Naive thymus-derived CD4-positive, alpha-beta T cell (primary cell): ENCODE results near the gene USH1C. TPM values are rescaled to one million over a fixed set of nuclear protein-coding genes. Genes with fewer than 3 reads are reported as not detected.

ENCODE experiments used
- ATAC-seq: fragments of 150-1000 bp; cut with Tn5 transposase; 2 replicates; pipeline ENCODE4 v1.10.0; 2021; ENCODE audit warnings: mild to moderate bottlenecking, moderate library complexity
- CTCF ChIA-PET: fragments of 350-600 bp; sonication (Branson Sonifier 250); formaldehyde crosslinking; loops from one replicate; lab custom pipeline; 2021; ENCODE audit warnings: antibody characterized with exemption; lab: Charles Lee
- POLR2A ChIA-PET: fragments of 350-600 bp; sonication (Branson Sonifier 250); formaldehyde crosslinking; loops from one replicate; lab custom pipeline; 2021; ENCODE audit warnings: antibody characterized with exemption, inconsistent platforms; lab: Charles Lee
- DNase-seq, 9 donors: peaks; one replicate each; pipeline versions ENCODE4 v3.0.0 to v3.0.0-alpha.2; 2020 to 2022; ENCODE audit warnings: mixed read lengths in 1 of 9
- H3K27ac ChIP-seq: one replicate; pipeline ENCODE4 v1.7.0; 2013; ENCODE audit warnings: mild to moderate bottlenecking, low read depth, low read length, moderate library complexity
- H3K27me3 ChIP-seq, 2 donors: one replicate each; pipeline ENCODE4 v1.7.0; 2013; ENCODE audit warnings: low read length in 2 of 2, mild to moderate bottlenecking in 2 of 2, moderate library complexity in 2 of 2; ENCODE audit not compliant: control insufficient read depth in 2 of 2, insufficient read depth in 2 of 2
- H3K36me3 ChIP-seq, 3 experiments: 1 replicate in 2 of 3; 2 replicates in 1 of 3; pipeline ENCODE4 v1.7.0; 2013; ENCODE audit warnings: low read length in 3 of 3, mild to moderate bottlenecking in 3 of 3, moderate library complexity in 1 of 3; ENCODE audit not compliant: insufficient read depth in 3 of 3, control insufficient read depth in 2 of 3
- H3K4me1 ChIP-seq, 2 donors: one replicate each; pipeline ENCODE4 v1.7.0; 2013; ENCODE audit warnings: low read length in 2 of 2, mild to moderate bottlenecking in 2 of 2, moderate library complexity in 1 of 2; ENCODE audit not compliant: control insufficient read depth in 2 of 2, insufficient read depth in 2 of 2
- H3K4me3 ChIP-seq: 2 replicates; pipeline ENCODE4 v1.7.0; 2013; ENCODE audit warnings: mild to moderate bottlenecking, low read length
- H3K9me3 ChIP-seq, 3 experiments: 1 replicate in 2 of 3; 2 replicates in 1 of 3; pipeline ENCODE4 v1.7.0; 2013; ENCODE audit warnings: low read length in 3 of 3; ENCODE audit not compliant: control insufficient read depth in 2 of 3
- H3K27ac Mint-ChIP-seq, 9 donors: one replicate each; pipeline ENCODE4 v1.8.0; 2020 to 2022; ENCODE audit warnings: mixed read lengths in 9 of 9, mild to moderate bottlenecking in 8 of 9, moderate library complexity in 5 of 9, inconsistent platforms in 2 of 9
- H3K27me3 Mint-ChIP-seq, 5 donors: one replicate each; pipeline ENCODE4 v1.8.0; 2021 to 2022; ENCODE audit warnings: mixed read lengths in 5 of 5, mild to moderate bottlenecking in 1 of 5
- H3K36me3 Mint-ChIP-seq, 5 donors: one replicate each; pipeline ENCODE4 v1.8.0; 2020 to 2022; ENCODE audit warnings: mixed read lengths in 5 of 5, mild to moderate bottlenecking in 3 of 5, inconsistent platforms in 1 of 5
- H3K4me1 Mint-ChIP-seq, 7 donors: one replicate each; pipeline ENCODE4 v1.8.0; 2020 to 2022; ENCODE audit warnings: mixed read lengths in 7 of 7, mild to moderate bottlenecking in 3 of 7, inconsistent platforms in 1 of 7
- H3K4me3 Mint-ChIP-seq, 10 donors: one replicate each; pipeline ENCODE4 v1.8.0; 2020 to 2022; ENCODE audit warnings: mild to moderate bottlenecking in 10 of 10, mixed read lengths in 10 of 10, moderate library complexity in 6 of 10, inconsistent platforms in 2 of 10
- H3K9me3 Mint-ChIP-seq, 11 donors: one replicate each; pipeline ENCODE4 v1.8.0; 2020 to 2022; ENCODE audit warnings: mixed read lengths in 11 of 11, mild to moderate bottlenecking in 4 of 11, inconsistent platforms in 1 of 11, moderate library complexity in 1 of 11
- intact Hi-C, 2 donors: fragments of 100-400 bp; cut with micrococcal nuclease; formaldehyde crosslinking; loops; one replicate each; pipeline ENCODE4 v1.15.1; 2023
- polyA plus RNA-seq, 2 donors: library from polyadenylated mRNA; unstranded; fragments of 300-500 nt; fragmentation: Illumina TruSeq; gene quantifications; one replicate each; pipeline ENCODE4 v1.2.3, GENCODE V29; 2021
- total RNA-seq, 6 experiments: library from RNA in 5 of 6; stranded (reverse) in 5 of 6; gene quantifications; 1 replicate in 5 of 6; 2 replicates in 1 of 6; pipeline ENCODE4 v1.2.3 and lab custom pipeline; 2021 to 2026

The USH1C gene
- total and polyA plus RNA-seq, 7 experiments from 2014 or later = not detected

DNA sequence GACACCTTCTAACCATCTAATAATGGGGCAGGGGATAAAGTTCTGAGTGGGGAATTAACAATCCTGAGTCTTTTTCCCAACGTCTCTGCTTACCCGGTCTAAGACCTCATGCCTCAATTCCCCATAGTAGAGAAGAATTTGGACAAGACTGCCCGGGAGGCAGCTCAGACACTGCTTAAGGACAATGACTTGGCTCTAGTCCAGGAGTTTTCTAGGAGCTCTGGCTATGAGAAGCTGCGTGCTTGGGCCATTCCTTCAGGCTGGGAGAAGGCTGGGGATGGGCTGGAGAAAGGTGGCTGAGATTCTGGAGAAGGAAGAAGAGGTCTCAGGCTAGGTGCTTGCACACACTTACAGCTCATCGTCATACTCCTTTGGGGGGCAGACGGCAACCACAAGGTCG is 47.8 kb downstream of the USH1C start:
- no peak for DNase-seq
- H3K27me3 Mint-ChIP-seq = peaks cover 0 to 7% (median 4%) of the 10 kb centered on the region in 5 donors
- H3K4me1 ChIP-seq = no peaks in the 10 kb centered on the region
- H3K4me3 Mint-ChIP-seq = no peak overlapping the region
- no peak overlapping the region for H3K4me3 ChIP-seq
- no peaks in the 10 kb centered on the region for H3K36me3 Mint-ChIP-seq
- intact Hi-C loops = no loop called here
- H3K9me3 Mint-ChIP-seq = peaks cover 0 to 3% (median 0%) of the 10 kb centered on the region in 11 donors
- no peaks in the 10 kb centered on the region for H3K27me3 ChIP-seq
- H3K4me1 Mint-ChIP-seq = peaks cover 0 to 2% (median 0%) of the 10 kb centered on the region in 7 donors
- no peak overlapping the region for H3K27ac Mint-ChIP-seq
- no peak for ATAC-seq
- POLR2A ChIA-PET = no interaction called here
- no peak overlapping the region for H3K27ac ChIP-seq
- no peaks in the 10 kb centered on the region for H3K36me3 ChIP-seq
- CTCF ChIA-PET = no interaction called here
- H3K9me3 ChIP-seq = no peaks in the 10 kb centered on the region

- no peak overlapping the region for H3K27ac ChIP-seq
- H3K36me3 Mint-ChIP-seq = no peaks in the 10 kb centered on the region
- no peak overlapping the region for H3K4me3 ChIP-seq
- H3K4me1 Mint-ChIP-seq = peaks cover 0 to 2% (median 0%) of the 10 kb centered on the region in 7 donors
- H3K27me3 Mint-ChIP-seq = peaks cover 0 to 13% (median 9%) of the 10 kb centered on the region in 5 donors
- CTCF ChIA-PET = interaction anchor here (0.8 kb wide), 1 partner anchor 264 kb away, joined by 3 read pairs; no protein-coding TSS in a partner anchor
- H3K4me3 Mint-ChIP-seq = no peak overlapping the region
- no peaks in the 10 kb centered on the region for H3K27me3 ChIP-seq
- no peaks in the 10 kb centered on the region for H3K36me3 ChIP-seq
- H3K9me3 ChIP-seq = no peaks in the 10 kb centered on the region
- DNase-seq = no peak
- no peaks in the 10 kb centered on the region for H3K4me1 ChIP-seq
- peaks cover 0 to 3% (median 0%) of the 10 kb centered on the region in 11 donors for H3K9me3 Mint-ChIP-seq
- ATAC-seq = no peak
- POLR2A ChIA-PET = no interaction called here
- intact Hi-C loops = no loop called here
- no peak overlapping the region for H3K27ac Mint-ChIP-seq
Measured at GRCh38 chr11:17494019-17494418, 50.2 kb downstream of the USH1C start.

DNA sequence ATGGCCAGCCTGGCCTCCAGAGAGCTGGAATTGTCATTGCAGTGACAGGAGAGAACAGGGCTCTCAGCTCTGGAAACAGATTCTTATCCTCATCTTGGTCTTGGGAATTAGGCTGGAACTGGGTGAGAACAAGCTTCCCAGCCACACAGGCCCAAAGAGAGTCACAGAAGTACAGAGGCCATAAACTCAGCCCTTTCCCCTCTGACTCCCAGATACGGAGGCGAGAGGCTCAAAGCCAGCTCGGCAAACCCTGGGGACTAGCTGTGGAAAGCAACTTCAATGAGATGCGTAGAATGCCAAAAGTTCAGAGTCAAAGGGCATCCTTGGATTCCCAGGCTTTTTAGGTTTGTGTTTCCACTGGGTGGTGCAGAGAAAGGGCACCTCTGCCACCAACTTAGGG is 53.3 kb downstream of the USH1C start:
- Mint-ChIP-seq H3K4me1 (peaks cover 0 to 2% (median 0%) of the 10 kb centered on the region in 7 donors), H3K9me3 (peaks cover 0 to 3% (median 0%) of the 10 kb centered on the region in 11 donors), H3K27me3 (peaks cover 0 to 27% (median 15%) of the 10 kb centered on the region in 5 donors), H3K36me3 (no peaks in the 10 kb centered on the region), H3K4me3 (no peak overlapping the region), H3K27ac (no peak overlapping the region)
- POLR2A ChIA-PET = no interaction called here
- DNase-seq (no peak), ATAC-seq (no peak)
- Histone ChIP-seq H3K9me3 (no peaks in the 10 kb centered on the region), H3K27ac (no peak overlapping the region), H3K4me3 (no peak overlapping the region), H3K27me3 (no peaks in the 10 kb centered on the region), H3K4me1 (no peaks in the 10 kb centered on the region), H3K36me3 (no peaks in the 10 kb centered on the region)
- intact Hi-C loops = no loop called here
- CTCF ChIA-PET = no interaction called here

DNA sequence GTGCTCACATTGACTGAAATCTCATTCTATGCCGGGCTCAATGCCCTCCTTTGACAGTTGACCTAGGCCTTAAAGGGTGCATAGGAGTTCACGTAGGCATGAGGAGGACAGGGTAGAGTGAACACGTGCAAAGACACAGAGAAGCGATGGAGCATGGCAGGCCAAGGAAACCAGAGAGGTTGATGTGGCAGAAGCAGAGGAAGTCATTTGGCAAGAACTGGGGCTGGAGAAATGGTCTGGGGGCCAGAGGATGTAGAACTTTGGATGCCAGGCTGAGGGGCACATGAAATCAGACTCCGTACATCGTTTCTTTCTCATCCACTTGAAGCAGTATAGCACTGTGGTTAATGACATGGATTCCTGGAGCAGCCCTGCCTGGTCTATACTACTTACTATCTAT is 54.0 kb downstream of the USH1C start:
- intact Hi-C loops = no loop called here
- Histone ChIP-seq H3K36me3 (no peaks in the 10 kb centered on the region), H3K27me3 (no peaks in the 10 kb centered on the region), H3K9me3 (no peaks in the 10 kb centered on the region), H3K27ac (no peak overlapping the region), H3K4me1 (no peaks in the 10 kb centered on the region), H3K4me3 (no peak overlapping the region)
- Mint-ChIP-seq H3K4me3 (no peak overlapping the region), H3K36me3 (no peaks in the 10 kb centered on the region), H3K9me3 (peaks cover 0 to 3% (median 0%) of the 10 kb centered on the region in 11 donors), H3K4me1 (no peaks in the 10 kb centered on the region), H3K27ac (no peak overlapping the region), H3K27me3 (peaks cover 0 to 25% (median 15%) of the 10 kb centered on the region in 5 donors)
- DNase-seq (no peak), ATAC-seq (no peak)
- ChIA-PET CTCF (no interaction called here), POLR2A (no interaction called here)

DNA sequence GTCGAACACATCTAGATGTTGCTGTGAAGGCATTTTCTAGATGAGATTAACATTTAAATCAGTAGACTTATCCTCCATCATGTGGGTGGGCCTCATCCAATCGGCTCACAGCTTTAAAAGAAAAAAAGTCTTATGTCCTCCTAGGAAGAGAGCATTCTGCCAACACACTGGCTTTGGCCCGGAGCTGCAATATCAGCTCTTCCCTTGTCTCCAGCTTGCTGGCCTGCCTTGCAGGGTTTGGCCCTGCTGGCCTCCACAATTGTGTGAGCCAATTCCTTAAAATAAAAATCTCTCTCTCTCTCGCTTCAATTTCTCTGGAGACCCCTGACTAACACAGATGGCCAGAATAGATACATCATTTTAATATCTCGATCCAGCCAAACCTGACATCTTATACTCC is 54.5 kb downstream of the USH1C start:
- H3K4me1 ChIP-seq = no peaks in the 10 kb centered on the region
- ATAC-seq = no peak
- H3K36me3 ChIP-seq = no peaks in the 10 kb centered on the region
- H3K9me3 Mint-ChIP-seq = peaks cover 0 to 3% (median 0%) of the 10 kb centered on the region in 11 donors
- H3K9me3 ChIP-seq = no peaks in the 10 kb centered on the region
- no peak overlapping the region for H3K27ac ChIP-seq
- no peak overlapping the region for H3K4me3 Mint-ChIP-seq
- H3K27ac Mint-ChIP-seq = no peak overlapping the region
- DNase-seq = no peak
- no peak overlapping the region for H3K4me3 ChIP-seq
- ChIA-PET POLR2A (no interaction called here), CTCF (no interaction called here)
- intact Hi-C loops = no loop called here
- no peaks in the 10 kb centered on the region for H3K36me3 Mint-ChIP-seq
- H3K27me3 ChIP-seq = no peaks in the 10 kb centered on the region
- peaks cover 0 to 25% (median 15%) of the 10 kb centered on the region in 5 donors for H3K27me3 Mint-ChIP-seq
- H3K4me1 Mint-ChIP-seq = no peaks in the 10 kb centered on the region

DNA sequence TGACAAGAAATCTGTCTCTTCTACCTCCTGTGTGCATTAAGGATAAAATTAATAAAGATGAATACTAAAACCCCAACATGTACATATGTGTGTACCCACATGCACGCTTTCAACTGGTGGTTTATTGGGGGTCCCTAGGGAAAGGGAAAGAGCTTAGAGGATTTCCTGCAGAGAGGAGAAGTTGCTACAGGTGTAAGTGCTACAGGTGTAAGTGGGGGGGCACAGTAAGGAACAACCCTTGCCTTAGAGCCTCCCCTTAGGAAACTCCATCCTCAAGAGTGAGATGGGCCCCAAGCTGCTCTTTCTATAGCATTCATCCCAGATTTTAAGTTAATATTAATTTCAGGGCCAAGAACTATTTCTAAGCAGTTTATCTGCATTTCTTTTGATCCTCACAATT is 55.7 kb downstream of the USH1C start:
- CTCF ChIA-PET = no interaction called here

GRCh38 chr11:17486646-17487045 is 57.6 kb downstream of the USH1C start:
- DNase-seq (no peak), ATAC-seq (no peak)
- H3K27ac ChIP-seq = no peak overlapping the region
- ChIA-PET POLR2A (no interaction called here), CTCF (no interaction called here)
- H3K27me3 ChIP-seq = no peaks in the 10 kb centered on the region
- no peaks in the 10 kb centered on the region for H3K36me3 ChIP-seq
- H3K4me1 ChIP-seq = no peaks in the 10 kb centered on the region
- no peak overlapping the region for H3K27ac Mint-ChIP-seq
- peaks cover 5 to 28% (median 22%) of the 10 kb centered on the region in 5 donors for H3K27me3 Mint-ChIP-seq
- H3K4me3 Mint-ChIP-seq = no peak overlapping the region
- intact Hi-C loops = no loop called here
- H3K4me3 ChIP-seq = no peak overlapping the region
- peaks cover 0 to 7% (median 0%) of the 10 kb centered on the region in 5 donors for H3K36me3 Mint-ChIP-seq
- peaks cover 0 to 10% (median 5%) of the 10 kb centered on the region in 11 donors for H3K9me3 Mint-ChIP-seq
- H3K4me1 Mint-ChIP-seq = no peaks in the 10 kb centered on the region
- no peaks in the 10 kb centered on the region for H3K9me3 ChIP-seq

More for the DNA sequence above, 55.7 kb downstream of the USH1C start:
- Mint-ChIP-seq H3K36me3 (peaks cover 0 to 4% (median 0%) of the 10 kb centered on the region in 5 donors), H3K9me3 (peaks cover 0 to 7% (median 2%) of the 10 kb centered on the region in 11 donors), H3K4me1 (no peaks in the 10 kb centered on the region), H3K27me3 (peaks cover 2 to 29% (median 19%) of the 10 kb centered on the region in 5 donors), H3K27ac (no peak overlapping the region), H3K4me3 (no peak overlapping the region)
- POLR2A ChIA-PET = interaction anchor here (0.6 kb wide), 1 partner anchor 1691 kb away, joined by 6 read pairs; no protein-coding TSS in a partner anchor
- DNase-seq (no peak), ATAC-seq (no peak)
- Histone ChIP-seq H3K27me3 (no peaks in the 10 kb centered on the region), H3K36me3 (no peaks in the 10 kb centered on the region), H3K9me3 (no peaks in the 10 kb centered on the region), H3K4me1 (no peaks in the 10 kb centered on the region), H3K27ac (no peak overlapping the region), H3K4me3 (no peak overlapping the region)
- intact Hi-C loops = no loop called here
